ENCODE measurements around the gene GPI. TPM values are rescaled to one million over a fixed set of nuclear protein-coding genes. Genes with fewer than 3 reads are reported as not detected.

GPI gene
- total and polyA plus RNA-seq, 2 of the 13 experiments (the other 11 are each of a cell fraction or from before 2014, with no cell fraction given): 147 to 167 TPM

GRCh38 chr19:34404109-34404909 is 39.3 kb downstream of the GPI start, which contains the start of gene PDCD2L (continued):
- peak in 1 of 2 experiments; percentile 15; a peak in 2 of 4 replicates for TF ChIP-seq HMGXB4 (CRISPR knock-in tag; IDR thresholded peaks at IDR 0.05; ENCODE audit: borderline replicate concordance in 1 of 2, low read depth in 1 of 2)
- peak; percentile 79; the same call in 1 of the 2 replicates for TF ChIP-seq SAFB2 (CRISPR knock-in tag; IDR thresholded peaks at IDR 0.05; ENCODE audit: borderline replicate concordance, low read depth)
- TF ChIP-seq ZNF740 (CRISPR knock-in tag; IDR thresholded peaks at IDR 0.05): peak; percentile 81
- TF ChIP-seq ZNF788 (CRISPR knock-in tag; IDR thresholded peaks at IDR 0.05; ENCODE audit: borderline replicate concordance): peak; percentile 42; the same call in 1 of the 2 replicates
- no peak for TF ChIP-seq SOX13 (IDR thresholded peaks at IDR 0.05)
- TF ChIP-seq SOX13 (CRISPR knock-in tag; conservative IDR thresholded peaks at IDR 0.05 in 1 of 2, IDR thresholded peaks at IDR 0.05 in 1 of 2): peak in 1 of 2 experiments; percentile 17; a peak in 1 of 4 replicates
- peak; percentile 68; the same call in 1 of the 2 replicates for TF ChIP-seq ZNF749 (CRISPR knock-in tag; IDR thresholded peaks at IDR 0.05; ENCODE audit: borderline replicate concordance)
- TF ChIP-seq ZNF558 (CRISPR knock-in tag; IDR thresholded peaks at IDR 0.05; ENCODE audit: borderline replicate concordance): peak; percentile 92; the same call in 1 of the 2 replicates
- TF ChIP-seq ZNF674 (CRISPR knock-in tag; IDR thresholded peaks at IDR 0.05; ENCODE audit: low read depth): no peak
- peak; percentile 91; the same call in 1 of the 2 replicates for TF ChIP-seq ZFP41 (CRISPR knock-in tag; IDR thresholded peaks at IDR 0.05; ENCODE audit: borderline replicate concordance)
- TF ChIP-seq ZNF562 (CRISPR knock-in tag; IDR thresholded peaks at IDR 0.05; ENCODE audit: borderline replicate concordance): 0 out of 2 replicates have a peak, but pooled peaks have one; percentile 55
- TF ChIP-seq ZNF275 (CRISPR knock-in tag; IDR thresholded peaks at IDR 0.05; ENCODE audit: borderline replicate concordance): peak; percentile 88
- TF ChIP-seq CCAR2 (optimal IDR thresholded peaks at IDR 0.05; ENCODE audit: low read depth, low read length): no peak
- peak; percentile 26; the same call in 1 of the 2 replicates for TF ChIP-seq NFE2L1 (CRISPR knock-in tag; IDR thresholded peaks at IDR 0.05; ENCODE audit: borderline replicate concordance)
- TF ChIP-seq SP5 (CRISPR knock-in tag; IDR thresholded peaks at IDR 0.05; ENCODE audit: borderline replicate concordance, low read depth): peak; percentile 36; the same call in 1 of the 2 replicates
- no peak for TF ChIP-seq ZNF382 (CRISPR knock-in tag; IDR thresholded peaks at IDR 0.05; ENCODE audit: borderline replicate concordance)
- TF ChIP-seq HNF4A (CRISPR knock-in tag; IDR thresholded peaks at IDR 0.05): no peak
- TF ChIP-seq ATF7 (IDR thresholded peaks at IDR 0.05): no peak
- TF ChIP-seq ATF7 (CRISPR knock-in tag; IDR thresholded peaks at IDR 0.05): peak; percentile 63; the same call in 1 of the 2 replicates
